H9 (cell line): ENCODE data around the gene BHLHE40. TPM values are rescaled to one million over a fixed set of nuclear protein-coding genes. Genes with fewer than 3 reads are reported as not detected.

Experiments
- DNase-seq: peaks from one replicate; pipeline ENCODE4 v3.0.0-alpha.2; 2017
- H2AFZ ChIP-seq: one replicate; pipeline ENCODE4 v1.6.1; 2013; ENCODE audit warnings: mild to moderate bottlenecking, low read length, control low read depth, moderate library complexity
- H2AK5ac ChIP-seq: 2 replicates; pipeline ENCODE4 v1.6.1; 2013; ENCODE audit warnings: low read length, control low read depth, mixed read lengths; ENCODE audit not compliant: insufficient read length
- H2BK120ac ChIP-seq: one replicate; pipeline ENCODE4 v1.6.1; 2013; ENCODE audit warnings: low read depth, mild to moderate bottlenecking, low read length, control low read depth, inconsistent platforms; ENCODE audit not compliant: poor library complexity, severe bottlenecking
- H2BK12ac ChIP-seq: 2 replicates; pipeline ENCODE4 v1.6.1; 2013; ENCODE audit warnings: low read length, control low read depth, mixed read lengths, low read depth; ENCODE audit not compliant: insufficient read length
- H2BK15ac ChIP-seq: 2 replicates; pipeline ENCODE4 v1.6.1; 2013; ENCODE audit warnings: low read depth, low read length, control low read depth
- H2BK20ac ChIP-seq: one replicate; pipeline ENCODE4 v1.6.1; 2013; ENCODE audit warnings: low read depth, mild to moderate bottlenecking, low read length, control low read depth, inconsistent platforms; ENCODE audit not compliant: poor library complexity, severe bottlenecking
- H2BK5ac ChIP-seq: 2 replicates; pipeline ENCODE4 v1.6.1; 2013; ENCODE audit warnings: low read length, control low read depth, mixed read lengths; ENCODE audit not compliant: insufficient read length
- H3K14ac ChIP-seq: 2 replicates; pipeline ENCODE4 v1.6.1; 2013; ENCODE audit warnings: low read length, control low read depth; ENCODE audit not compliant: insufficient read depth
- H3K18ac ChIP-seq: 2 replicates; pipeline ENCODE4 v1.6.1; 2013; ENCODE audit warnings: low read depth, mild to moderate bottlenecking, mixed read lengths, low read length, control low read depth; ENCODE audit not compliant: insufficient read length
- H3K23ac ChIP-seq: 2 replicates; pipeline ENCODE4 v1.6.1; 2013; ENCODE audit warnings: low read length, control low read depth, mixed read lengths, low read depth; ENCODE audit not compliant: insufficient read length
- H3K23me2 ChIP-seq: 2 replicates; pipeline ENCODE4 v1.6.1; 2013; ENCODE audit warnings: low read depth, mild to moderate bottlenecking, mixed read lengths, low read length, control low read depth; ENCODE audit not compliant: insufficient read length, poor library complexity, severe bottlenecking
- H3K27ac ChIP-seq: 2 replicates; pipeline ENCODE4 v1.5.1; 2013; ENCODE audit warnings: low read length, control low read depth, mixed read lengths, low read depth; ENCODE audit not compliant: insufficient read length
- H3K27me3 ChIP-seq: 2 replicates; pipeline ENCODE4 v1.6.1; 2013; ENCODE audit warnings: low read length, control low read depth, inconsistent platforms; ENCODE audit not compliant: insufficient read depth
- H3K4ac ChIP-seq: 2 replicates; pipeline ENCODE4 v1.6.1; 2013; ENCODE audit warnings: low read depth, mild to moderate bottlenecking, control low read depth, inconsistent platforms, low read length, moderate library complexity
- H3K4me1 ChIP-seq: 2 replicates; pipeline ENCODE4 v1.6.1; 2013; ENCODE audit warnings: low read length, control low read depth, inconsistent platforms; ENCODE audit not compliant: insufficient read depth
- H3K4me2 ChIP-seq: 2 replicates; pipeline ENCODE4 v1.6.1; 2013; ENCODE audit warnings: low read length, control low read depth, mixed read lengths; ENCODE audit not compliant: insufficient read length, insufficient read depth
- H3K56ac ChIP-seq: 2 replicates; pipeline ENCODE4 v1.6.1; 2013; ENCODE audit warnings: low read depth, mild to moderate bottlenecking, mixed read lengths, low read length, control low read depth; ENCODE audit not compliant: insufficient read length
- H3K79me1 ChIP-seq: 2 replicates; pipeline ENCODE4 v1.6.1; 2013; ENCODE audit warnings: low read depth, mild to moderate bottlenecking, moderate library complexity, low read length, control low read depth, inconsistent platforms; ENCODE audit not compliant: insufficient read depth, poor library complexity, severe bottlenecking
- H3K79me2 ChIP-seq: 2 replicates; pipeline ENCODE4 v1.6.1; 2013; ENCODE audit warnings: low read length, control low read depth, inconsistent platforms; ENCODE audit not compliant: insufficient read depth
- H3K9ac ChIP-seq: 2 replicates; pipeline ENCODE4 v1.6.1; 2013; ENCODE audit warnings: low read length, control low read depth, mixed read lengths; ENCODE audit not compliant: insufficient read length; ENCODE audit errors: extremely low read depth
- H3K9me3 ChIP-seq: one replicate; pipeline ENCODE4 v1.6.1; 2013; ENCODE audit warnings: low read depth, low read length, inconsistent platforms; ENCODE audit not compliant: control insufficient read depth
- H3T11ph ChIP-seq: one replicate; pipeline ENCODE4 v1.6.1; 2013; ENCODE audit warnings: mild to moderate bottlenecking, low read length, control low read depth, inconsistent platforms
- H4K20me1 ChIP-seq: one replicate; pipeline ENCODE4 v1.6.1; 2013; ENCODE audit not compliant: control insufficient read depth, insufficient read length, insufficient read depth
- H4K5ac ChIP-seq: 2 replicates; pipeline ENCODE4 v1.6.1; 2013; ENCODE audit warnings: low read depth, mild to moderate bottlenecking, mixed read lengths, low read length, control low read depth; ENCODE audit not compliant: insufficient read length
- H4K8ac ChIP-seq: replicated peaks from 2 replicates; pipeline ENCODE4 v1.6.1; 2013; ENCODE audit warnings: low read length, control low read depth, mixed read lengths, low read depth; ENCODE audit not compliant: insufficient read length
- H4K91ac ChIP-seq: 2 replicates; pipeline ENCODE4 v1.6.1; 2013; ENCODE audit warnings: low read depth, mild to moderate bottlenecking, moderate library complexity, mixed read lengths, low read length, control low read depth; ENCODE audit not compliant: insufficient read length
- H3K27ac Mint-ChIP-seq, 3 experiments: 2 replicates in 2 of 3; 3 replicates in 1 of 3; pipeline ENCODE4 v1.8.0; 2020 to 2021; ENCODE audit warnings: mixed read lengths in 3 of 3, mild to moderate bottlenecking in 1 of 3, moderate library complexity in 1 of 3
- H3K27me3 Mint-ChIP-seq: 2 replicates; pipeline ENCODE4 v1.8.0; 2021; ENCODE audit warnings: low read depth, mild to moderate bottlenecking, moderate library complexity, mixed read lengths
- H3K36me3 Mint-ChIP-seq, 3 experiments: 2 replicates in 2 of 3; 3 replicates in 1 of 3; pipeline ENCODE4 v1.8.0; 2020 to 2021; ENCODE audit warnings: low read depth in 3 of 3, mixed read lengths in 3 of 3; ENCODE audit not compliant: insufficient read depth in 1 of 3
- H3K4me1 Mint-ChIP-seq, 2 experiments: 2 replicates each; pipeline ENCODE4 v1.8.0; 2020; ENCODE audit warnings: mixed read lengths in 2 of 2
- H3K4me3 Mint-ChIP-seq, 2 experiments: 2 replicates in 1 of 2; 3 replicates in 1 of 2; pipeline ENCODE4 v1.8.0; 2020 to 2021; ENCODE audit warnings: mild to moderate bottlenecking in 2 of 2, mixed read lengths in 2 of 2, moderate library complexity in 1 of 2
- H3K9me3 Mint-ChIP-seq, 2 experiments: 2 replicates in 1 of 2; 3 replicates in 1 of 2; pipeline ENCODE4 v1.8.0; 2020; ENCODE audit warnings: mild to moderate bottlenecking in 2 of 2, mixed read lengths in 2 of 2, moderate library complexity in 1 of 2
- CTCF ChIP-seq: fragments of 200-600 bp; sonication (generic); conservative IDR thresholded peaks from 3 replicates; pipeline ENCODE4 v1.8.0; 2021; ENCODE audit warnings: antibody characterized with exemption, mild to moderate bottlenecking
- WGBS: extraction: QIAGEN DNeasy Blood & Tissue Kit; methylation state at CpG from one replicate; pipeline ENCODE4 v1.1.7; 2013; ENCODE audit warnings: missing lambda C conversion rate, low lambda C conversion rate, mixed read lengths; ENCODE audit not compliant: insufficient read length; ENCODE audit errors: extremely low coverage; 5-methylcytosine and 5-hydroxymethylcytosine counted together
- total RNA-seq: library from RNA; stranded (reverse); gene quantifications from 2 replicates; pipeline ENCODE4 v1.2.1, GENCODE V29; 2021

BHLHE40 gene
- total RNA-seq, 1 experiment from 2014 or later = 4.1 TPM

GRCh38 chr3:4936982-4937614 lies 42.1 kb upstream of the BHLHE40 start:
- no peaks in the 10 kb centered on the region for H3K36me3 Mint-ChIP-seq
- H3K27ac ChIP-seq = no peak overlapping the region

More at GRCh38 chr3:4936982-4937614, 42.1 kb upstream of the BHLHE40 start:
- no peak for TF ChIP-seq CTCF
- Histone ChIP-seq H3K23me2 (no peaks in the 10 kb centered on the region), H3K27me3 (no peaks in the 10 kb centered on the region), H3K23ac (no peak overlapping the region), H2BK12ac (no peak overlapping the region), H4K8ac (no peak overlapping the region), H3K9me3 (no peaks in the 10 kb centered on the region), H2AK5ac (no peak overlapping the region), H4K20me1 (no peaks in the 10 kb centered on the region), H2AFZ (no peak overlapping the region), H4K91ac (no peak overlapping the region), H2BK15ac (no peak overlapping the region), H3K14ac (no peak overlapping the region), H3K79me1 (no peaks in the 10 kb centered on the region), H2BK20ac (no peak overlapping the region), H2BK120ac (no peak overlapping the region), H3K4me2 (no peak overlapping the region), H3T11ph (no peak overlapping the region), H3K79me2 (no peaks in the 10 kb centered on the region), H3K56ac (no peak overlapping the region), H3K4ac (no peak overlapping the region), H4K5ac (no peak overlapping the region), H3K4me1 (no peaks in the 10 kb centered on the region), H2BK5ac (no peak overlapping the region), H3K9ac (no peak overlapping the region), H3K18ac (no peak overlapping the region)
- WGBS = no CpG with 5 or more reads among the region's 6 CpGs
- no peaks in the 10 kb centered on the region for H3K9me3 Mint-ChIP-seq
- no peaks in the 10 kb centered on the region for H3K27me3 Mint-ChIP-seq
- no peaks in the 10 kb centered on the region for H3K4me1 Mint-ChIP-seq
- DNase-seq = no peak
- H3K27ac Mint-ChIP-seq = no peak overlapping the region
- no peak overlapping the region for H3K4me3 Mint-ChIP-seq
